Keratinocyte (primary cell): Measurements from ENCODE around the gene PLXNA1. TPM values are rescaled to one million over a fixed set of nuclear protein-coding genes. Genes with fewer than 3 reads are reported as not detected.

Source experiments
- DNase-seq: peaks from one replicate; pipeline ENCODE4 v3.0.0-alpha.2; 2011; ENCODE audit warnings: low read depth, missing footprints, low spot score
- FAIRE-seq: peaks from 2 replicates; lab custom pipeline; 2011; peaks lifted over from hg19 to GRCh38; lab: Jason Lieb, UNC
- H2AFZ ChIP-seq: 2 replicates; pipeline ENCODE4 v1.6.0; 2012; ENCODE audit warnings: low read length, control low read depth, inconsistent platforms; ENCODE audit not compliant: control insufficient read depth
- H3K27ac ChIP-seq: 2 replicates; pipeline ENCODE4 v1.5.1; 2011; ENCODE audit warnings: low read length; ENCODE audit not compliant: control insufficient read depth, insufficient read depth
- H3K27me3 ChIP-seq: 3 replicates; pipeline ENCODE4 v1.6.0; 2011; ENCODE audit warnings: low read length; ENCODE audit not compliant: control insufficient read depth, insufficient read depth; ENCODE audit errors: extremely low read depth
- H3K36me3 ChIP-seq, 2 experiments: 2 replicates in 1 of 2; 3 replicates in 1 of 2; pipeline ENCODE4 v1.5.1; 2011; ENCODE audit warnings: low read length in 2 of 2, mild to moderate bottlenecking in 1 of 2; ENCODE audit not compliant: control insufficient read depth in 2 of 2, insufficient read depth in 2 of 2; ENCODE audit errors: extremely low read depth in 1 of 2
- H3K4me1 ChIP-seq: 3 replicates; pipeline ENCODE4 v1.5.1; 2011; ENCODE audit warnings: low read length; ENCODE audit not compliant: control insufficient read depth, insufficient read depth; ENCODE audit errors: extremely low read depth
- H3K4me2 ChIP-seq: 3 replicates; pipeline ENCODE4 v1.6.0; 2011; ENCODE audit warnings: low read depth, low read length; ENCODE audit not compliant: control insufficient read depth, insufficient read depth; ENCODE audit errors: extremely low read depth
- H3K4me3 ChIP-seq, 3 experiments: fragments of 200-600 bp in 1 of 3; sonication (generic) in 1 of 3; 2 replicates in 2 of 3; 3 replicates in 1 of 3; pipeline ENCODE4 v1.5.1; 2011 to 2016; ENCODE audit warnings: low read length in 3 of 3, mild to moderate bottlenecking in 3 of 3, control low read depth in 2 of 3, inconsistent platforms in 1 of 3, low read depth in 1 of 3, mixed read lengths in 1 of 3, mixed run types in 1 of 3, moderate library complexity in 1 of 3; ENCODE audit not compliant: control insufficient read depth in 2 of 3, insufficient read depth in 2 of 3; ENCODE audit errors: extremely low read depth in 1 of 3
- H3K79me2 ChIP-seq: 2 replicates; pipeline ENCODE4 v1.6.0; 2012; ENCODE audit warnings: low read length; ENCODE audit not compliant: control insufficient read depth, insufficient read depth
- H3K9ac ChIP-seq: 3 replicates; pipeline ENCODE4 v1.6.0; 2011; ENCODE audit warnings: low read length; ENCODE audit not compliant: control insufficient read depth, insufficient read depth; ENCODE audit errors: extremely low read depth
- H3K9me1 ChIP-seq: 3 replicates; pipeline ENCODE4 v1.6.0; 2011; ENCODE audit warnings: low read length; ENCODE audit not compliant: control insufficient read depth, insufficient read depth; ENCODE audit errors: extremely low read depth
- H3K9me3 ChIP-seq: 2 replicates; pipeline ENCODE4 v1.5.1; 2012; ENCODE audit warnings: low read depth, low read length; ENCODE audit not compliant: control insufficient read depth
- H4K20me1 ChIP-seq: 3 replicates; pipeline ENCODE4 v1.6.0; 2011; ENCODE audit warnings: low read length; ENCODE audit not compliant: control insufficient read depth, insufficient read depth; ENCODE audit errors: extremely low read depth
- CTCF ChIP-seq, 3 experiments: IDR thresholded peaks in 1 of 3; conservative IDR thresholded peaks in 1 of 3; optimal IDR thresholded peaks in 1 of 3; 2 replicates in 2 of 3; 3 replicates in 1 of 3; pipeline versions ENCODE3 to v1.5.1; 2011; ENCODE audit warnings: low read length in 3 of 3, mild to moderate bottlenecking in 3 of 3, moderate library complexity in 2 of 3, control low read depth in 1 of 3, inconsistent platforms in 1 of 3; ENCODE audit not compliant: insufficient read depth in 2 of 3; ENCODE audit errors: extremely low read depth in 1 of 3
- EZH2 ChIP-seq: IDR thresholded peaks from one replicate; pipeline ENCODE4 v1.6.1; 2012; ENCODE audit warnings: inconsistent platforms, mild to moderate bottlenecking, low read length, moderate library complexity
- dilution Hi-C: fragments of 300-500 bp; cut with MboI; formaldehyde crosslinking; loops from one replicate; pipeline ENCODE4 v1.7.0; 2020; ENCODE audit warnings: low sequenced_read_pairs; ENCODE audit not compliant: extremely low pct_ligation_motif_present
- polyA plus RNA-seq, 5 experiments: library from polyadenylated mRNA; depleted of rRNA in 3 of 5; stranded (reverse) in 3 of 5; stranded (forward) in 1 of 5; unstranded in 1 of 5; fragments of >200 nt; gene quantifications; 1 replicate in 1 of 5; 2 replicates in 3 of 5; 3 replicates in 1 of 5; pipeline versions ENCODE4 v1.2.1 to v1.2.3, GENCODE V29; 2011 to 2012; ENCODE audit warnings: missing spikeins in 2 of 5, low read depth in 1 of 5, low replicate concordance in 1 of 5

PLXNA1 gene
- polyA plus RNA-seq, 1 donor (not counting 4 experiments of a cell fraction or from before 2014, with no cell fraction given) = 38.4 TPM

GRCh38 chr3:127008236-127008635 is 25.3 kb downstream of the PLXNA1 start:
- H3K9me1 ChIP-seq = peaks cover 11% of the 10 kb centered on the region
- no peaks in the 10 kb centered on the region for H3K9me3 ChIP-seq
- peaks cover 40% of the 10 kb centered on the region for H3K79me2 ChIP-seq
- no peak overlapping the region for H2AFZ ChIP-seq
- H3K4me2 ChIP-seq = no peak overlapping the region
- peaks cover 52 to 57% of the 10 kb centered on the region in 2 experiments for H3K36me3 ChIP-seq
- no peaks in the 10 kb centered on the region for H3K27me3 ChIP-seq
- FAIRE-seq (no peak), DNase-seq (no peak)
- no peak overlapping the region for H3K27ac ChIP-seq
- H3K4me3 ChIP-seq = no peak overlapping the region
- H3K9ac ChIP-seq = no peak overlapping the region
- dilution Hi-C loops = no loop called here
- TF ChIP-seq CTCF (optimal IDR thresholded peaks at IDR 0.05 in 1 of 3, IDR thresholded peaks at IDR 0.05 in 1 of 3, conservative IDR thresholded peaks at IDR 0.05 in 1 of 3; ENCODE audit: extremely low read depth in 1 of 3, insufficient read depth in 2 of 3, low read length in 3 of 3) (no peak), EZH2 (no peak)
- peaks cover 3% of the 10 kb centered on the region for H3K4me1 ChIP-seq
- H4K20me1 ChIP-seq = peaks cover 19% of the 10 kb centered on the region

- H3K27me3 ChIP-seq = no peaks in the 10 kb centered on the region
- TF ChIP-seq EZH2 (no peak), CTCF (optimal IDR thresholded peaks at IDR 0.05 in 1 of 3, IDR thresholded peaks at IDR 0.05 in 1 of 3, conservative IDR thresholded peaks at IDR 0.05 in 1 of 3; ENCODE audit: extremely low read depth in 1 of 3, insufficient read depth in 2 of 3, low read length in 3 of 3) (no peak)
- peaks cover 11% of the 10 kb centered on the region for H3K9me1 ChIP-seq
- H3K4me1 ChIP-seq = no peaks in the 10 kb centered on the region
- dilution Hi-C loops = no loop called here
- H3K4me2 ChIP-seq = no peak overlapping the region
- no peak overlapping the region for H3K4me3 ChIP-seq
- H3K9ac ChIP-seq = no peak overlapping the region
- H3K79me2 ChIP-seq = peaks cover 29% of the 10 kb centered on the region
- DNase-seq (no peak), FAIRE-seq (no peak)
- no peaks in the 10 kb centered on the region for H3K9me3 ChIP-seq
- H2AFZ ChIP-seq = no peak overlapping the region
- no peak overlapping the region for H3K27ac ChIP-seq
- peaks cover 53 to 56% of the 10 kb centered on the region in 2 experiments for H3K36me3 ChIP-seq
- H4K20me1 ChIP-seq = peaks cover 19% of the 10 kb centered on the region
Measured at GRCh38 chr3:127009531-127009930, 26.6 kb downstream of the PLXNA1 start.
